ACC112 (cell line): ENCODE measurements around the gene SLC25A41.
"Not testable (repeated sequence)": the region's sequence is repeated elsewhere in the genome, so short reads cannot be mapped to it uniquely, and the experiment has no call there.

Experiments used
- H2AFZ ChIP-seq: fragments of 200-600 bp; sonication (generic); one replicate; pipeline ENCODE4 v1.6.0; 2017; ENCODE audit warnings: antibody characterized with exemption, low read length; ENCODE audit not compliant: unreplicated experiment
- H3K27ac ChIP-seq: fragments of 200-600 bp; sonication (generic); 2 replicates; pipeline ENCODE4 v1.5.1; 2014; ENCODE audit warnings: low read depth, mild to moderate bottlenecking, antibody characterized with exemption, low read length, moderate library complexity
- H3K27me3 ChIP-seq: fragments of 200-600 bp; sonication (generic); 2 replicates; pipeline ENCODE4 v1.6.1; 2014; ENCODE audit warnings: mild to moderate bottlenecking, antibody characterized with exemption, low read length, moderate library complexity, mixed read lengths; ENCODE audit not compliant: insufficient read depth
- H3K36me3 ChIP-seq: fragments of 200-600 bp; sonication (generic); 2 replicates; pipeline ENCODE4 v1.6.1; 2016; ENCODE audit warnings: mild to moderate bottlenecking, antibody characterized with exemption, low read length, moderate library complexity, mixed read lengths; ENCODE audit not compliant: insufficient read depth
- H3K4me1 ChIP-seq: fragments of 200-600 bp; sonication (generic); one replicate; pipeline ENCODE4 v1.6.1; 2016; ENCODE audit warnings: low read length, mixed read lengths; ENCODE audit not compliant: insufficient read depth, unreplicated experiment, control insufficient read depth
- H3K4me3 ChIP-seq: fragments of 200-600 bp; sonication (generic); 2 replicates; pipeline ENCODE4 v1.5.1; 2014; ENCODE audit warnings: mild to moderate bottlenecking, low read depth, low read length
- H3K79me2 ChIP-seq: fragments of 200-600 bp; sonication (generic); one replicate; pipeline ENCODE4 v1.6.0; 2016; ENCODE audit warnings: low read length; ENCODE audit not compliant: control insufficient read depth, unreplicated experiment, insufficient read depth

SLC25A41 gene

DNA sequence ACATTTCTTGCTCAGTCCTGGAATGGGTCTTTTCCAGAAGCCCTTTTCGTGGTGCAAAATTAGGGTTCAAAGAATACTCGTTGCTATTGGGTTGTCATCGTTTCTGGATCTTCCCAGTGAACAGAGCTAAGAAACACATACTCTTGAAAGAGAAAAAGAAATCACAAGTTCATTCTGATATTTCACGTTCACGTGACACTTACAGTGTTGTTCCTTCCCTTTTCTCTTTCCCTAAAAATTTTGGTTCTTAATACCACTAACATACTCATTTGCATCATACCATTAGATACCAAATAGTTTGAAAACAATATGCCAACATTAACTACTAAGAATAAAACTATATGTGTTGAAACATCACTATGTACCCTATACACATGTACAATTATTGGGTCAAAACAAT is 27.2 kb downstream of the SLC25A41 start:
- Histone ChIP-seq H3K27ac (no peak overlapping the region), H3K27me3 (no peaks in the 10 kb centered on the region), H3K36me3 (no peaks in the 10 kb centered on the region), H2AFZ (no peak overlapping the region), H3K79me2 (no peaks in the 10 kb centered on the region), H3K4me1 (no peaks in the 10 kb centered on the region), H3K4me3 (no peak overlapping the region)

DNA sequence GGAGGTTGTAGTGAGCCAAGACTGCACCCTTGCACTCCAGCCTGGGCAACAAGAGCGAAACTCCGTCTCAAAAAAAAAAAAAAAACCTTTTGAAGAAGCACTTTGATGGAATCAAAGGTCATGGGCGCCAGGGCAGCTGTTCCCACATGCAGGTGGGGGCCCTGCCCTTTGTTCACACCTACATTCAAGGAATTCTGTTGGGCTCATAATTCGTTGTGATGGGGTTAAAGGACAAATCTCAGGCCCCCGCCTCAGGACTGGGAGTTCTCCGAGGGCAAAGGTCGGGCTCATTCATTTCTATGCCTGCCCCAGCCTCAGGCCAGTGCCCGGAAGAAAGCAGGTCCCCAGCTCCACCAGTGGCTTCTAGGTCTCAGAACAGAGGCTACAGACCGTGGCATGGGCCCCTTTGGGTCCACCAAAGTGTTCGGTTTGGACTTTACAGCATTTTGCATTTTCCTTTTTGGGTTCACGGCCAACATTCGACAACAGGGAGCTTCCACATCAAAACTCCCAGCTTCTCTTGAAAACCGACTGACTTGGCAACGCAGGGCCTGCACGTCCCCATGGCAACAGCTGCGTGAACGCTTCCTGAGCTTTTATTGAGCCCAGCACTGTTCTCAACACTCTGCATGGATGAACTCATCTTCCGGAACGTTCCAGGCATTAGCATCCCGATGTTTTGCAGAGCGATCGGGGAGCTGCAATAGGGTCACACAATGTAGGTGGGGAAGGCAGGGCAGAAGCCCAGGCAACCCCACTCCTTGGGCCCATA is 30.5 kb downstream of the SLC25A41 start:
- H3K4me1 ChIP-seq = no peaks in the 10 kb centered on the region
- no peaks in the 10 kb centered on the region for H3K27me3 ChIP-seq
- H2AFZ ChIP-seq = no peak overlapping the region
- no peak overlapping the region for H3K4me3 ChIP-seq
- H3K36me3 ChIP-seq = no peaks in the 10 kb centered on the region
- no peak overlapping the region for H3K27ac ChIP-seq
- no peaks in the 10 kb centered on the region for H3K79me2 ChIP-seq

DNA sequence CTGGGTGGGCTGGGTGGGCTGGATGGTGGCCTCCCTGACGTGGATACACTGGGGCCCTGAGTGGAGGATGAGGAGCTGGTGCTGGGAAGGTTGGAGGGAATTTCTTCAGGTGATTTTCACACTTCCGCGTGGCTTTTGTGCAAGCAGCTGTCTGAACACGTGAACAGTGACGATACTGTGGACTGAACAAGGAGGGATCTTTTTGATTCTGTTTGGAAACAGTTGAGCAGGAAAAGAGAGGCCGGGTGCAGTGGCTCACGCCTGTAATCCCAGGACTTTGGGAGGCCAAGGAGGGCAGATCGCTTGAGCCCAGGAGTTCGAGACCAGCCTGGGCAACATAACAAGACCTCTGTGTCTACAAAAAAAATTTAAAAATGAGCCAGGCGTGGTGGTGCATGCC is 31.5 kb downstream of the SLC25A41 start:
- Histone ChIP-seq H3K36me3 (no peaks in the 10 kb centered on the region), H3K79me2 (no peaks in the 10 kb centered on the region), H2AFZ (no peak overlapping the region), H3K4me3 (no peak overlapping the region), H3K27ac (no peak overlapping the region), H3K27me3 (no peaks in the 10 kb centered on the region), H3K4me1 (no peaks in the 10 kb centered on the region)

DNA sequence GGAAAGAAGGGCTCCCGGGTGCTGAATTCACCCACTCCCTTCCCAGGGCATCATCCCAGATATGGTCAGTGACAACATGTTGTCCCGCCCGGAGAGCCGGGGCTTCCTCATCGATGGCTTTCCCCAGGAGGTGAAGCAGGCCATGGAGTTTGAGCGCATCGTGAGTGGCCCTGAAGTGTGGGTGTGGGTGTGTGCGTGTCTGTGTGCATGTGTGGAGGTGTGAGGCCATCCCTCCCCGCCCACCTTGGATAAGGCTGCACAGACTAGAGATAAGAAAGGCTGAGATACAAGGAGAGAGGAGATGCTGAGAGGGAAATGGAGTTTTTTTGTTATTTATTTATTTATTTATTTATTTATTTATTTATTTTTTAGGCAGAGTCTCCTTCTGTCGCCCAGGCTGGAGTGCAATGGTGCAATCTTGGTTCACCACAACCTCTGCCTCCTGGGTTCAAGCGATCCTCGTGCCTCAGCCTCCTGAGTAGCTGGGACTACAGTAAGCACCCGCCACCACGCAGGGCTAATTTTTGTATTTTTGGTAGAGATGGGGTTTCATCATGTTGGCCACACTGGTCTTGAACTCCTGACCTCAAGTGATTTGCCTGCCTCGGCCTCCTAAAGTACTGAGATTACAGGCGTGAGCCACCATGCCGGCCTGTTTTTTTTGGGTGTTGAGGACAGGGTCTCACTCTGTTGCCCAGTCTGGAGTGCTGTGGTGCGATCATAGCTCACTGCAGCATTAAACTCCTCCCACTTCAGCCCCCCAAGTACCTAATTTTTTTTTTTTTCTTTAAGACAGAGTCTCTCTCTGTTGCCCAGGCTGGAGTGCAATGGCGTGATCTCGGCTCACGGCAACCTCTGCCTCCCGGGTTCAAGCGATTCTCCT is 33.3 kb downstream of the SLC25A41 start:
- not testable (repeated sequence) for H3K27ac ChIP-seq, H2AFZ ChIP-seq, H3K36me3 ChIP-seq, H3K27me3 ChIP-seq, H3K79me2 ChIP-seq, H3K4me1 ChIP-seq, H3K4me3 ChIP-seq

DNA sequence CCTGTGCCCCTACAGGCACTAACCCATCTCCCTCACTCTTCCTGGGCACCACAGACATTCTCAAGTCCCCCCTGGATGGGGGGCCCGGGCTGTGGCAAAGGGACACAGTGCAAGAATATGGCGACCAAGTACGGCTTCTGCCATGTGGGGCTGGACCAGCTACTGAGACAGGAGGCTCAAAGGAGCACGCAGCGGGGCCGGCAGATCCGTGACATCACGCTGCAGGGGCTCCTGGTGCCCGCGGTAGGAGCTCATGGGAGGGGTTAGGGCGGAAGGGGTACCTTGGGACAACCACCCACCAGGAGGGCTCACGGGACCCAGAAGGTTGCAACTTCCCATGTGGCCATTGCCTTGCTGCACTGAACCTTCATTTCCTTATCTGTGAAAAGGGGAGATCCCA is 37.3 kb downstream of the SLC25A41 start:
- H3K36me3 ChIP-seq = no peaks in the 10 kb centered on the region
- H3K27me3 ChIP-seq = no peaks in the 10 kb centered on the region
- no peak overlapping the region for H2AFZ ChIP-seq
- H3K27ac ChIP-seq = no peak overlapping the region
- peaks cover 16% of the 10 kb centered on the region for H3K79me2 ChIP-seq
- H3K4me3 ChIP-seq = no peak overlapping the region
- H3K4me1 ChIP-seq = peaks cover 8% of the 10 kb centered on the region

DNA sequence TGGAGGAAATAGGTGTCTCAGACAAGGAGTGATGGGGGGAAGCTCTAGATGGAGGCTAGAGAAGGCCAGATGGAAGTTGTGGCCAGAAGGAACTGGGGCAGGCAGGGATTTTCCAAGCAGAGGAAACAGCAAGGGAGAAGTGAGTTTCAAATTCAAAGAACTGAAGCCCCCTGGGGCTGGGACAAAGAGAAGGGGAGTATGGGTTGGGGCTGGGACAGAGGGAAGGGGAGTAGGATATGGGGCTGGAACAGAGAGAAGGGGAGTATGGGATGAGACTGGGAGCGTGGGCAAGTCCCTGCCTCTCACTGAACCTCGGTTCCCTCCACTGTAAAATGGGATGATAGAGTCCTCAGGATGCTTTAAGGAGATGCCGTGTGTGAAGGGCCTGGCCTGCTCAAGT is 38.7 kb downstream of the SLC25A41 start:
- Histone ChIP-seq H3K27me3 (no peaks in the 10 kb centered on the region), H3K36me3 (0 out of 2 replicates have a peak, but pooled peaks cover 3% of the 10 kb centered on the region), H2AFZ (no peak overlapping the region), H3K4me3 (no peak overlapping the region), H3K27ac (no peak overlapping the region), H3K4me1 (peaks cover 8% of the 10 kb centered on the region), H3K79me2 (peaks cover 20% of the 10 kb centered on the region)

DNA sequence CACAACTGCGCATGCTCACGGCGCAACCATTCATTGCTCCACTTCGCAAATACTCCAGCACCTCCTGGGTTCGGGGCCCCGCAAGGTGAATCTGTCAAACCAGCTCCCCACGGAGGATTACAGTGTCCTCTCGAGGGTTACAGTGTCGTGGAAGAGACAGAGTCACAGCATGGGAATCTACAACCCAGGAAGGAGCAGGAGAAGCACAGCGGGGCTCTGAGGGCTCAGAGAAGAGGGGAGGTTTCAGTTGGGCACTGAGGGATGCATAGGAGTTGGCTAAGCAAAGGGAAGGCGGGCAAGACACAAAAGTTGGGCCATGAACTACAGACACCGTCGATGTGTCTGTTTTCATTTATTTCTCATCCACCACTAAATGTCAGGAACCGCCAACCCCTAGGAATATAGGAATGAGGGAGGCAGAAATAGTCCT is 39.6 kb downstream of the SLC25A41 start:
- peak overlapping the region; percentile 97 for H3K27ac ChIP-seq
- peak overlapping the region; percentile 99 for H2AFZ ChIP-seq
- H3K27me3 ChIP-seq = no peaks in the 10 kb centered on the region
- peaks cover 8% of the 10 kb centered on the region for H3K4me1 ChIP-seq
- H3K36me3 ChIP-seq = 0 out of 2 replicates have a peak, but pooled peaks cover 3% of the 10 kb centered on the region
- peaks cover 20% of the 10 kb centered on the region for H3K79me2 ChIP-seq
- H3K4me3 ChIP-seq = peak overlapping the region; percentile 99

DNA sequence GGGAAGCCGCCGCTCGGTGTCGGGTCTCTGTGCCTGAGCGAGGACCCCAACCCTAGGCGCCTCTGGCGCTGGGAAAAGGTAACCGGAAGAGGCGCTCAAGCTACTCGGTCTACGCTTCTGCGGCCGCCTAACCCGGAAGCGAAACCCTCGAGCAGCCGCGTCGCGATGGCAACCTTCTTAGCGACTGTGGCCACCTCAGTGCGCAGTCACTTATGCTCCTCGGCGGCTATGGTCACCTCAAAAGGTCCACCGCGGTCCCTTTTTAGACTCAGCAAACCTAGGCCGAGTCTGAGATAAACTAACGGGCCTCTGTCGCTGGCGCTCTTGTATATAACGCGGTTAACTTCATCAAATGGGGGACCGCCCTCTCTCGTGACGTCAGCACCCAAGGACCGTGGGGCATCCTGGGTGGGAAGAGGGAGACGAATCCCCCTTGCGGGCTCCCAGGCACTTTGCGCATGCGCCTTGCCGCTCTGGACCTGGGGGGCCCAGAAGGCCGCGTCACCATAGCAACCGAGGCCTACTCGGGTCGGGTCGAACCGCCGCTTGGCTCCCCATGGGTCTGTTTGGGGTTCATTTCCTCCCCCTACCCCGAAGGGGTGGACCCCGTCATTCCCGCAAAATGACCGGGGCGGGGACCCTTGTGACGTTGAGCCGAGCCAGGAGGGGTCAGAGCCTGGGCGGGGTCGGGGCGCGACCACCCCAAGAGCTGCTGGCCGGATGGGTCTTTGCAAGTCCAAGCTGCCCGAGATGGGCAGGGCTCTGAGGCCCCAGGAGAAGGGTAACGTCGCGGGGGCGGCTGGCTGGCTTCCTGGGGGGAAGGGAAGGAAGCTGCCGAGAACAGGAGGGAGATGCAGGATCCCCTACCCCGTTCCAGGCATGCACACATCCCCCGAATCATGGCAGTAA is 40.2 kb downstream of the SLC25A41 start, which contains the start of gene GTF2F1:
Gene GTF2F1 (minus strand): TSS at position 91 of the 909 bp plus-strand sequence. CDS start 169 bp downstream, outside the sequence.
- Histone ChIP-seq H3K27ac (peak within 1 kb of the TSS; percentile 97), H3K79me2 (peaks cover 20% of the 10 kb centered on the region), H3K36me3 (0 out of 2 replicates have a peak, but pooled peaks cover 3% of the 10 kb centered on the region), H2AFZ (peak within 1 kb of the TSS; percentile 99), H3K4me1 (peaks cover 8% of the 10 kb centered on the region), H3K27me3 (no peaks in the 10 kb centered on the region), H3K4me3 (peak within 1 kb of the TSS; percentile 99)

DNA sequence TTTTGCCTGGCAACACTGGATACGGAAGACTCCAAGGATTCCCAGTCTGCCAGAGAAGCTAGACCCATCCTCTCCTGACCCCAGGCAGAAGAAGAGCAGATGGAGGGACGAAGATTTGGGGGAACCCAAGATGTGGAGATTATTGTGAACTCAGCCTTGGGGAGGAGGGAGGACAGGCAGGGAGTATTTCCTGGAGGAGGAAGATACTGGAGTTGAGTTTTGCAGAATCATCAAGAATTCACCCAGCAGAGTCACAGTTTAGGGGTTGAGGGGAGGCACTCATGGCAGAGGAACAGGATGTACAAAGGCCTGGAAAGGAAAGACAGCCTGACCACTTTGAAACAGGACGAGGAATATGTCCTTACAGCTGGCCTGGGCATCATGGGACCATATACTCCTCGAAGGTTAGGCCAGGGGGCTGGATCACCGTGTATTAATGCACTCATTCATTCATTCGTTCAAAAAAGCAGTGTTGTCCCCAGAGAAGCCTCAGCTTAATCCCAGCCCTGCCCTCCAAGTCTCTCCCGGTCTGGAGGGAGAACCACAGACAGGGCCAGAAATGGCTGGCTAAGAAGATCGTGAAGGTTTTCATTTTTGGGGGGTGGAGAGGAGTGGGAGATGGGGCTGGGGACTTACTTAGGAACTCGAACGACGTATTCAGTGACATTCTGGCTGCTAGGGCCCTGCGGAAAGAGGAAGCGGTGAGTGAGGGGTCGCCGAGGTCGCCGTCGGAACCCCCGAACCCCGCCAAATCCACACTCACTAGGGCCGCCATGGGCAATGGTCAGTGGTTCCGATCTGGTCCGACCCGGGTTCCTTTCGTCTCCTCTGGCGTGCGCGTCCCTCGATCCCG is 41.1 kb downstream of the SLC25A41 start:
- H3K27ac ChIP-seq = peak overlapping the region; percentile 97
- no peaks in the 10 kb centered on the region for H3K27me3 ChIP-seq
- peak overlapping the region; percentile 99 for H2AFZ ChIP-seq
- 0 out of 2 replicates have a peak, but pooled peaks cover 6% of the 10 kb centered on the region for H3K36me3 ChIP-seq
- peaks cover 20% of the 10 kb centered on the region for H3K79me2 ChIP-seq
- H3K4me1 ChIP-seq = peaks cover 8% of the 10 kb centered on the region
- peak overlapping the region; percentile 99 for H3K4me3 ChIP-seq
